C4-2B (cell line): ENCODE results near the gene SH3BP2.

ENCODE experiments used
- H3K27ac ChIP-seq: fragments of 450-650 bp; 2 replicates; pipeline ENCODE4 v1.5.1; 2017
- ZFX ChIP-seq: fragments of 450-650 bp; IDR thresholded peaks from 2 replicates; pipeline ENCODE4 v1.6.1; 2017
- TF ChIP-seq, protein P1 (sequence below): fragments of 450-650 bp; conservative IDR thresholded peaks from 2 replicates; pipeline ENCODE4 v1.5.1; 2017; ENCODE audit warnings: mild to moderate bottlenecking

Gene SH3BP2

DNA sequence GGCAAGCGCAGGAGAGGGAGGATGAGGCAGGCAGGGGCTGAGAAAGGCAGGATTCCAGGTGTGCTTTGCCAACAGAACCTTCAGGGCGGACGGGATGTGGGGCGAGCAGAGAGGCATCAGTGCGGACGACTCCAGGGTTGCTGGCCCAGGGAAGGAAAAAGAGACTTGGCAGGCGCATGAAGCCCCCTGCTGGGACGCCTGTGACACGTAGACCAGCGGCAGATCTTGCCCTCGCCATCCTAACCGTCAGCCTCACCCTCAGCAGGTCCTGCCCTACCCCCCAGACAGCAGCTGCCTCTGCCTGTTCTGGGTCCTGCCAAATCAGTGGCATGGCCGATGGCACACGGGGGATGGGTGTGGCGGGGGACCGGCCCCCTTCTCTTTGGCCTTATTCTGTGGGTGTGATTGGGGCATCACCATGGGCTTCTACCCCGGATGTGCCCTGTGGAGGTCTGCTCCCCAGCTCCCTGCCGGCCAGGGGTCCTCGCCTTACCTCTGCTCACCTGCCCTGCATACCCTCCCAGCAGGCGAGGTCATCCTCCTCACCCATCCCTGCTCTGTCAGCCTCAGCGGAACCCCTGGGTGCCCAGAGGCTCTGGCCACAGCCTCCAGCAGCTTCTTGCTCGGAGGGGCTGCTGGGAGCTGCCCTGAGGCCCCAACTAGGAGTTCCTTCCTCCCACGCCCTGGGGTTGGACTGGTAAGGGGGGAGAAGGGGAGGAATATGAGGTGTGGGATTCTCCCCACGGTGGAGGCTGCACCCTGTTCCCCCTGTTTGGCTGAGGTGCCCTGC is 2.9 kb upstream of the SH3BP2 start:
- TF ChIP-seq, protein P1, sequence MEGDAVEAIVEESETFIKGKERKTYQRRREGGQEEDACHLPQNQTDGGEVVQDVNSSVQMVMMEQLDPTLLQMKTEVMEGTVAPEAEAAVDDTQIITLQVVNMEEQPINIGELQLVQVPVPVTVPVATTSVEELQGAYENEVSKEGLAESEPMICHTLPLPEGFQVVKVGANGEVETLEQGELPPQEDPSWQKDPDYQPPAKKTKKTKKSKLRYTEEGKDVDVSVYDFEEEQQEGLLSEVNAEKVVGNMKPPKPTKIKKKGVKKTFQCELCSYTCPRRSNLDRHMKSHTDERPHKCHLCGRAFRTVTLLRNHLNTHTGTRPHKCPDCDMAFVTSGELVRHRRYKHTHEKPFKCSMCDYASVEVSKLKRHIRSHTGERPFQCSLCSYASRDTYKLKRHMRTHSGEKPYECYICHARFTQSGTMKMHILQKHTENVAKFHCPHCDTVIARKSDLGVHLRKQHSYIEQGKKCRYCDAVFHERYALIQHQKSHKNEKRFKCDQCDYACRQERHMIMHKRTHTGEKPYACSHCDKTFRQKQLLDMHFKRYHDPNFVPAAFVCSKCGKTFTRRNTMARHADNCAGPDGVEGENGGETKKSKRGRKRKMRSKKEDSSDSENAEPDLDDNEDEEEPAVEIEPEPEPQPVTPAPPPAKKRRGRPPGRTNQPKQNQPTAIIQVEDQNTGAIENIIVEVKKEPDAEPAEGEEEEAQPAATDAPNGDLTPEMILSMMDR: no peak
- no peak for TF ChIP-seq ZFX
- no peak overlapping the region for H3K27ac ChIP-seq

DNA sequence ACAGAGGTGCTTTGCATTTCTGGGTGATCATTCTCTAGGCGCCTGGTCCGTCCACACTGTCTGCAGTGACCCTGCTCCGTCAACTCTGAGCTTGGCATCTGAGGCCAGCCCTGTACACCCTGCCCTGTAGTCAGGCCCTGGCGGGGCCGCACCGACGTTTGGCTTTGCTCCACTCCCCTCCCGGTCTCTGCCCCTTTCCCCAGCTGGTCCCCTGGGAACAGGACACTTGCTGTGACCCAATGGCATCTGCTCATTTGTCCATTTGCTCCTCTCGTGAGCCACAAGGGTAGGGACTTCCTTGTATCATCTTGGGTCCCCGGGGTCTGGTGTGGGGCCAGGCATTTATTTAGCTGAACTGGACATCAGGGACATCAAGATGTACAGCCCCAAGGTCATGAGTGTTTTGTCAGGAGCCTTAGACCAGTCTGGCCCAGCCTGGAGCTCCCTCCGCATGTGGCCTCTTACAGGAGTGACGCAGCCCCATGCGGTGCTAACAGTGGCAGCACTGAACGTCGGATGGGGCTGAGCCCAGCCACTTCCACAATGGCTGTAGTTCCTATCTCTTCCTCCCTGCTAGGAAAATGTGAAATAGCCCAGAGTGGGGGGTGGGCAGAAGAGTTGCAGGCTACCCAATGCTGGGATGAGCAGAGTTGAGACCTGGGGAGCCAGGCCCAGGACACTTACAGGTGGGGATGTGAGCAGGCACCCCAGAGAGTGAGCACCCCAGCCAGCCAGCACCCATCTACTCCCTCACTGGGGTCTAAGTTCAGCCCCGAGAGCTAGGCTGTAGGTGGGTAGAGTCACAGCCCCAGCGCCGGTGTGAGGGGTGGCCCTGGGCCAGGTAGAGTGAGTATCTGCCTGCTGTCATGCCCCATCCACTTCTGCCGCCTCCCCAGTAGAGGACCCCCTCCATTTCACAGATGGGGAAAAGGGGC is 2.0 kb upstream of the SH3BP2 start:
- H3K27ac ChIP-seq: no peak overlapping the region; the same call in 1 of the 2 replicates
- no peak for TF ChIP-seq ZFX
- TF ChIP-seq, protein P1: no peak

DNA sequence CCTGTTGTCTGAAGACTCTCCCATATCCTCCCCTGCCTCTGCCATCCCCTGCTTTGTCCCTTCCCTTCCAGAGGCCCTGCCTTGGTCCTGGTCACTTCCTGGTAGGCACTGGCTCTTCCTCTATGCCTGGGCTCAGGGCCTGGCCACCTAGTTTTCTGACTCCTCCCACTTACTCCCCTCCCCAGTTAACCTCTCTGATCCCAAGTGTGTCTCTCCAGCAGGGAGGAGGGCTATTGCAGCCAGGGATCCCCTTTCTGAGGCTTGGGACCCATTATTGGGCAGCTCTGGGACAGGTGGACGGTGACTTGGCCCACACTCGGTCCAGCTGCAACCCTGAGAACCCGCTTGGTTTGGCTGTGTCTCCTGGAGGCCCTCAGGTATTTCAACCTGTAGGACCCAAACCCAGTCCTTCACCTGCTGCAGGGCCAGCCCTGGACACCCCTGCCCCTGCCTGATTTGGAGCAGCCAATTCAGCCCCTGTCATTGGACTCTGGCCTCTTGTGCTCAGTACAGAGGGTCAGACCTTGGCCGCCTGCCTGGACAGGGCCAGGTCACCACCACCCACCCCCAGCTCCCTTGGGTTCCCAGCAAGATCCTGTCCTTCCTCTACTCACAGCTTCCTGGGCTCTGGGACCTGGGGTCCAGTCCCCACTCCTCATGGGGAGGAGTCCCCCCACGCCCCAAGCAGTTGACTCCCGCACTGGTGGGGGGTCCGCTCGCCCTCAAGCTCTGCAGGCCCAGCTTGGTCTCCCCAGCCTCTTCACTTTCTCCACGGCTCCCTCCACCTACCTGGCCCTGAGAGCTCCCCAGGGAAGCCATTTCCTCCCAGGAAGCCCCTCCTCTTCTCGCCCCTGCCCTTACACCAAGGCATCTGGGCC is 1.1 kb upstream of the SH3BP2 start:
- TF ChIP-seq ZFX: no peak
- TF ChIP-seq, protein P1: no peak
- H3K27ac ChIP-seq: no peak overlapping the region; the same call in 1 of the 2 replicates

- no peak for TF ChIP-seq ZFX
- TF ChIP-seq, protein P1: no peak
- H3K27ac ChIP-seq: peak overlapping the region; percentile 46; the same call in 1 of the 2 replicates
Measured at GRCh38 chr4:2792396-2792710, 532 bp upstream of the SH3BP2 start.

- peak overlapping the region; percentile 46; the same call in 1 of the 2 replicates for H3K27ac ChIP-seq
- TF ChIP-seq, protein P1: no peak
- no peak for TF ChIP-seq ZFX
Measured at GRCh38 chr4:2793586-2794485, 951 bp downstream of the SH3BP2 start.
